Fibroblast of lung (primary cell): ENCODE measurements around the gene ROMO1. TPM values are rescaled to one million over a fixed set of nuclear protein-coding genes. Genes with fewer than 3 reads are reported as not detected.
"Not testable (repeated sequence)": the region's sequence is repeated elsewhere in the genome, so short reads cannot be mapped to it uniquely, and the experiment has no call there.

Experiments used
- DNase-seq, 2 donors: peaks; one replicate each; pipeline versions ENCODE4 v3.0.0 to v3.0.0-alpha.2; 2010; ENCODE audit warnings: low read depth in 2 of 2
- H2AFZ ChIP-seq: 2 replicates; pipeline ENCODE4 v1.5.1; 2012; ENCODE audit warnings: low read length, control low read depth, inconsistent platforms
- H3K27ac ChIP-seq: 2 replicates; pipeline ENCODE4 v1.5.1; 2011; ENCODE audit warnings: low read length, control low read depth; ENCODE audit not compliant: insufficient read depth
- H3K27me3 ChIP-seq: 2 replicates; pipeline ENCODE4 v1.5.1; 2011; ENCODE audit warnings: mild to moderate bottlenecking, low read length; ENCODE audit not compliant: control insufficient read depth, insufficient read depth
- H3K36me3 ChIP-seq: 2 replicates; pipeline ENCODE4 v1.5.1; 2011; ENCODE audit warnings: low read length; ENCODE audit not compliant: control insufficient read depth, insufficient read depth
- H3K4me1 ChIP-seq: 2 replicates; pipeline ENCODE4 v1.5.1; 2011; ENCODE audit warnings: low read length; ENCODE audit not compliant: control insufficient read depth, insufficient read depth; ENCODE audit errors: extremely low read depth
- H3K4me2 ChIP-seq: 2 replicates; pipeline ENCODE4 v1.5.1; 2011; ENCODE audit warnings: low read length, control low read depth; ENCODE audit not compliant: insufficient read depth; ENCODE audit errors: extremely low read depth
- H3K4me3 ChIP-seq, 4 experiments: fragments of 200-600 bp in 1 of 4; sonication (generic) in 1 of 4; replicated peaks in 1 of 4; 2 replicates each; pipeline ENCODE4 v1.5.1; 2011 to 2016; ENCODE audit warnings: low read length in 4 of 4, low read depth in 3 of 4, mild to moderate bottlenecking in 3 of 4, control low read depth in 2 of 4, inconsistent platforms in 1 of 4, mixed read lengths in 1 of 4; ENCODE audit not compliant: insufficient read depth in 1 of 4; ENCODE audit errors: control extremely low read depth in 1 of 4
- H3K79me2 ChIP-seq: 2 replicates; pipeline ENCODE4 v1.5.1; 2012; ENCODE audit warnings: mild to moderate bottlenecking, low read length, inconsistent platforms; ENCODE audit not compliant: control insufficient read depth, insufficient read depth
- H3K9ac ChIP-seq: 2 replicates; pipeline ENCODE4 v1.5.1; 2011; ENCODE audit warnings: mild to moderate bottlenecking, low read length, control low read depth; ENCODE audit not compliant: insufficient read depth
- H3K9me3 ChIP-seq: 2 replicates; pipeline ENCODE4 v1.5.1; 2012; ENCODE audit warnings: low read depth, low read length; ENCODE audit not compliant: control insufficient read depth, insufficient read depth
- H4K20me1 ChIP-seq: 2 replicates; pipeline ENCODE4 v1.5.1; 2011; ENCODE audit warnings: low read length; ENCODE audit not compliant: control insufficient read depth, insufficient read depth; ENCODE audit errors: extremely low read depth
- CTCF ChIP-seq, 2 donors: IDR thresholded peaks in 1 of 2; conservative IDR thresholded peaks in 1 of 2; 1 replicate in 1 of 2; 2 replicates in 1 of 2; pipeline ENCODE4 v1.5.1; 2011 to 2012; ENCODE audit warnings: low read length in 2 of 2, control low read depth in 1 of 2, inconsistent platforms in 1 of 2, low read depth in 1 of 2, mild to moderate bottlenecking in 1 of 2
- EZH2 ChIP-seq: IDR thresholded peaks from 2 replicates; pipeline ENCODE4 v1.5.1; 2012; ENCODE audit warnings: low read length, control low read depth, mild to moderate bottlenecking; ENCODE audit errors: missing control alignments
- polyA plus RNA-seq, 2 donors: library from polyadenylated mRNA; depleted of rRNA in 1 of 2; stranded (reverse) in 1 of 2; unstranded in 1 of 2; fragments of >200 nt; gene quantifications; 2 replicates each; pipeline ENCODE4 v1.2.1, GENCODE V29; 2011 to 2012; ENCODE audit warnings: missing spikeins in 1 of 2
- total RNA-seq: library from RNA; depleted of rRNA; stranded (reverse); fragments of >200 nt; gene quantifications from 2 replicates; pipeline ENCODE4 v1.2.1, GENCODE V29; 2014

Gene ROMO1
- total and polyA plus RNA-seq, 2 donors (not counting 1 experiment from before 2014, with no cell fraction given): 205 to 239 TPM

GRCh38 chr20:35686872-35687271 is 12.3 kb upstream of the ROMO1 start:
- not testable (repeated sequence) for H3K27ac ChIP-seq, H3K9me3 ChIP-seq, H3K4me1 ChIP-seq, H4K20me1 ChIP-seq, H3K27me3 ChIP-seq, H3K4me2 ChIP-seq, H3K79me2 ChIP-seq, DNase-seq, H3K9ac ChIP-seq, H3K4me3 ChIP-seq, H2AFZ ChIP-seq, H3K36me3 ChIP-seq
- peak in 1 of 2 donors; percentile 27 for TF ChIP-seq CTCF (conservative IDR thresholded peaks at IDR 0.05 in 1 of 2, IDR thresholded peaks at IDR 0.05 in 1 of 2; ENCODE audit: low read depth in 1 of 2, low read length in 2 of 2)

- no peaks in the 10 kb centered on the region for H3K9me3 ChIP-seq
- H3K27me3 ChIP-seq: no peaks in the 10 kb centered on the region
- H3K4me3 ChIP-seq: no peak overlapping the region
- no peaks in the 10 kb centered on the region for H4K20me1 ChIP-seq
- H3K36me3 ChIP-seq: peaks cover 3% of the 10 kb centered on the region
- H3K79me2 ChIP-seq: no peaks in the 10 kb centered on the region
- no peak for DNase-seq
- no peak overlapping the region for H3K27ac ChIP-seq
- H3K9ac ChIP-seq: no peak overlapping the region
- TF ChIP-seq EZH2: no peak
- no peak for TF ChIP-seq CTCF (conservative IDR thresholded peaks at IDR 0.05 in 1 of 2, IDR thresholded peaks at IDR 0.05 in 1 of 2; ENCODE audit: low read depth in 1 of 2, low read length in 2 of 2)
- no peak overlapping the region for H2AFZ ChIP-seq
- H3K4me1 ChIP-seq: no peaks in the 10 kb centered on the region
- H3K4me2 ChIP-seq: no peak overlapping the region
Measured at GRCh38 chr20:35690265-35690664, 8.9 kb upstream of the ROMO1 start.

GRCh38 chr20:35695245-35695749 is 3.9 kb upstream of the ROMO1 start:
- H2AFZ ChIP-seq: no peak overlapping the region
- H3K27me3 ChIP-seq: no peaks in the 10 kb centered on the region
- H3K4me1 ChIP-seq: peaks cover 3% of the 10 kb centered on the region
- H3K27ac ChIP-seq: no peak overlapping the region
- no peak for DNase-seq
- peaks cover 15% of the 10 kb centered on the region for H3K79me2 ChIP-seq
- H3K4me3 ChIP-seq: no peak overlapping the region
- no peak for TF ChIP-seq EZH2
- TF ChIP-seq CTCF (conservative IDR thresholded peaks at IDR 0.05 in 1 of 2, IDR thresholded peaks at IDR 0.05 in 1 of 2; ENCODE audit: low read depth in 1 of 2, low read length in 2 of 2): no peak
- H3K36me3 ChIP-seq: no peaks in the 10 kb centered on the region
- no peak overlapping the region for H3K9ac ChIP-seq
- no peaks in the 10 kb centered on the region for H3K9me3 ChIP-seq
- no peak overlapping the region for H3K4me2 ChIP-seq
- no peaks in the 10 kb centered on the region for H4K20me1 ChIP-seq
